WTC11 (cell line): ENCODE data around the gene ISOC2. TPM values are rescaled to one million over a fixed set of nuclear protein-coding genes. Genes with fewer than 3 reads are reported as not detected.
A peak's percentile ranks its signal among the peaks of the same experiment; 100 is the strongest.

Experiments
- AFF4 ChIP-seq: sonication (generic); formaldehyde crosslinking; IDR thresholded peaks from 2 replicates; pipeline ENCODE4 v1.8.1; 2023; ENCODE audit warnings: mild to moderate bottlenecking, missing genetic modification reagents, borderline replicate concordance
- ARID4B ChIP-seq: sonication (generic); formaldehyde crosslinking; IDR thresholded peaks from 2 replicates; pipeline ENCODE4 v1.8.0; 2023; ENCODE audit warnings: missing genetic modification reagents, mild to moderate bottlenecking, borderline replicate concordance
- CREB1 ChIP-seq: sonication (generic); formaldehyde crosslinking; IDR thresholded peaks from 2 replicates; pipeline ENCODE4 v1.8.0; 2023; ENCODE audit warnings: mild to moderate bottlenecking, missing genetic modification reagents
- EMX1 ChIP-seq: fragments of 250-450 bp; sonication (Bioruptor Pico); IDR thresholded peaks from 2 replicates; pipeline ENCODE4 v1.8.0; 2021; ENCODE audit warnings: mild to moderate bottlenecking
- FOXK1 ChIP-seq: sonication (generic); formaldehyde crosslinking; IDR thresholded peaks from 2 replicates; pipeline ENCODE4 v1.8.0; 2022; ENCODE audit warnings: mild to moderate bottlenecking, moderate library complexity, missing genetic modification reagents
- GABPB1 ChIP-seq: sonication (generic); formaldehyde crosslinking; IDR thresholded peaks from 2 replicates; pipeline ENCODE4 v1.8.1; 2023; ENCODE audit warnings: mild to moderate bottlenecking, missing genetic modification reagents
- HMGXB4 ChIP-seq: sonication (generic); formaldehyde crosslinking; IDR thresholded peaks from 2 replicates; pipeline ENCODE4 v1.8.1; 2023; ENCODE audit warnings: mild to moderate bottlenecking, moderate library complexity, missing genetic modification reagents
- MXD4 ChIP-seq: fragments of 250-450 bp; sonication (Bioruptor Pico); IDR thresholded peaks from 2 replicates; pipeline ENCODE4 v1.8.0; 2021; ENCODE audit warnings: mild to moderate bottlenecking, moderate library complexity, borderline replicate concordance
- NR1H2 ChIP-seq: sonication (generic); formaldehyde crosslinking; IDR thresholded peaks from 2 replicates; pipeline ENCODE4 v1.9.0; 2021; ENCODE audit warnings: mild to moderate bottlenecking, moderate library complexity, missing genetic modification reagents
- PREB ChIP-seq: sonication (generic); formaldehyde crosslinking; IDR thresholded peaks from 2 replicates; pipeline ENCODE4 v1.8.1; 2022; ENCODE audit warnings: mild to moderate bottlenecking, missing genetic modification reagents, moderate library complexity, borderline replicate concordance
- SMAD3 ChIP-seq: sonication (generic); formaldehyde crosslinking; IDR thresholded peaks from 2 replicates; pipeline ENCODE4 v1.8.0; 2022; ENCODE audit warnings: missing genetic modification reagents, mild to moderate bottlenecking, borderline replicate concordance
- SP1 ChIP-seq: sonication (generic); formaldehyde crosslinking; conservative IDR thresholded peaks from 2 replicates; pipeline ENCODE4 v1.8.1; 2022; ENCODE audit warnings: missing genetic modification reagents
- USF1 ChIP-seq: sonication (generic); formaldehyde crosslinking; IDR thresholded peaks from 2 replicates; pipeline ENCODE4 v1.8.0; 2022; ENCODE audit warnings: mild to moderate bottlenecking, missing genetic modification reagents
- ZNF396 ChIP-seq: fragments of 250-450 bp; sonication (Bioruptor Pico); IDR thresholded peaks from 2 replicates; pipeline ENCODE4 v1.8.0; 2021; ENCODE audit warnings: mild to moderate bottlenecking, moderate library complexity, borderline replicate concordance
- ZNF532 ChIP-seq: fragments of 250-450 bp; sonication (Bioruptor Pico); IDR thresholded peaks from 2 replicates; pipeline ENCODE4 v1.9.0; 2021; ENCODE audit warnings: mild to moderate bottlenecking, borderline replicate concordance
- total RNA-seq: library from RNA; stranded (reverse); gene quantifications from 3 replicates; pipeline ENCODE4 v1.2.3, GENCODE V29; 2021
- TF ChIP-seq, protein P1 (sequence below): fragments of 250-450 bp; sonication (Bioruptor Pico); IDR thresholded peaks from 2 replicates; pipeline ENCODE4 v2.1.2; 2022; ENCODE audit warnings: mild to moderate bottlenecking, moderate library complexity

ISOC2 gene
- total RNA-seq, 1 experiment from 2014 or later: 96.3 TPM

- TF ChIP-seq FOXK1: peak; percentile 33
- TF ChIP-seq SP1: peak; percentile 95
- TF ChIP-seq USF1 (CRISPR knock-in tag): peak; percentile 74; the same call in 1 of the 2 replicates
- TF ChIP-seq ZNF396 (CRISPR knock-in tag): no peak
- 0 out of 2 replicates have a peak, but pooled peaks have one; percentile 19 for TF ChIP-seq GABPB1
- TF ChIP-seq HMGXB4 (CRISPR knock-in tag): peak; percentile 49; the same call in 1 of the 2 replicates
- TF ChIP-seq NR1H2: peak; percentile 88; the same call in 1 of the 2 replicates
- TF ChIP-seq, protein P1, sequence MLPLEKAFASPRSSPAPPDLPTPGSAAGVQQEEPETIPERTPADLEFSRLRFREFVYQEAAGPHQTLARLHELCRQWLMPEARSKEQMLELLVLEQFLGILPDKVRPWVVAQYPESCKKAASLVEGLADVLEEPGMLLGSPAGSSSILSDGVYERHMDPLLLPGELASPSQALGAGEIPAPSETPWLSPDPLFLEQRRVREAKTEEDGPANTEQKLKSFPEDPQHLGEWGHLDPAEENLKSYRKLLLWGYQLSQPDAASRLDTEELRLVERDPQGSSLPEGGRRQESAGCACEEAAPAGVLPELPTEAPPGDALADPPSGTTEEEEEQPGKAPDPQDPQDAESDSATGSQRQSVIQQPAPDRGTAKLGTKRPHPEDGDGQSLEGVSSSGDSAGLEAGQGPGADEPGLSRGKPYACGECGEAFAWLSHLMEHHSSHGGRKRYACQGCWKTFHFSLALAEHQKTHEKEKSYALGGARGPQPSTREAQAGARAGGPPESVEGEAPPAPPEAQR: no peak
- TF ChIP-seq PREB (CRISPR knock-in tag): no peak
- no peak for TF ChIP-seq EMX1 (CRISPR knock-in tag)
- 0 out of 2 replicates have a peak, but pooled peaks have one; percentile 43 for TF ChIP-seq SMAD3 (CRISPR knock-in tag)
- TF ChIP-seq MXD4 (CRISPR knock-in tag): no peak
- TF ChIP-seq ZNF532 (CRISPR knock-in tag): no peak
- no peak for TF ChIP-seq AFF4 (CRISPR knock-in tag)
- TF ChIP-seq ARID4B (CRISPR knock-in tag): peak; percentile 90
- TF ChIP-seq CREB1 (CRISPR knock-in tag): 0 out of 2 replicates have a peak, but pooled peaks have one; percentile 74
These were observed 14.8 kb upstream of the ISOC2 start, which contains the start of gene ZNF628 (continued) for GRCh38 chr19:55476100-55476775.
